ENCODE data around the gene TWIST2.

GRCh38 chr2:238930216-238930615 is 82.3 kb downstream of the TWIST2 start:
- TF ChIP-seq CTCF (IDR thresholded peaks at IDR 0.05) (no peak), ZBTB33 (IDR thresholded peaks at IDR 0.05; ENCODE audit: borderline replicate concordance, low read depth) (no peak), POLR2AphosphoS5 (IDR thresholded peaks at IDR 0.05; ENCODE audit: low read depth, low read length) (no peak), FOXJ3 (CRISPR knock-in tag; IDR thresholded peaks at IDR 0.05) (no peak), YY1 (IDR thresholded peaks at IDR 0.05; ENCODE audit: low read depth) (no peak), EP300 (IDR thresholded peaks at IDR 0.05; ENCODE audit: borderline replicate concordance in 1 of 2, low read depth in 1 of 2, low read length in 1 of 2) (no peak), MEF2A (IDR thresholded peaks at IDR 0.05; ENCODE audit: borderline replicate concordance, low read depth) (no peak), MXI1 (IDR thresholded peaks at IDR 0.05; ENCODE audit: low read depth, low read length) (no peak), SIN3A (IDR thresholded peaks at IDR 0.05; ENCODE audit: borderline replicate concordance, low read depth, low read length) (no peak), PBX3 (IDR thresholded peaks at IDR 0.05) (no peak), SMC3 (IDR thresholded peaks at IDR 0.05; ENCODE audit: low read depth, low read length) (no peak)
- TF ChIP-seq, protein P1, sequence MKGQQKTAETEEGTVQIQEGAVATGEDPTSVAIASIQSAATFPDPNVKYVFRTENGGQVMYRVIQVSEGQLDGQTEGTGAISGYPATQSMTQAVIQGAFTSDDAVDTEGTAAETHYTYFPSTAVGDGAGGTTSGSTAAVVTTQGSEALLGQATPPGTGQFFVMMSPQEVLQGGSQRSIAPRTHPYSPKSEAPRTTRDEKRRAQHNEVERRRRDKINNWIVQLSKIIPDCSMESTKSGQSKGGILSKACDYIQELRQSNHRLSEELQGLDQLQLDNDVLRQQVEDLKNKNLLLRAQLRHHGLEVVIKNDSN (IDR thresholded peaks at IDR 0.05; ENCODE audit: borderline replicate concordance, low read depth): no peak
